Spinal cord (tissue), 10 donors: Measurements from ENCODE around the gene E4F1. TPM values are rescaled to one million over a fixed set of nuclear protein-coding genes. Genes with fewer than 3 reads are reported as not detected.

ENCODE experiments used
- DNase-seq, 6 donors: peaks; one replicate each; pipeline versions ENCODE4 v3.0.0 to v3.0.0-alpha.2; 2013 to 2015; ENCODE audit warnings: low spot score in 6 of 6, low read depth in 4 of 6
- H3K27ac ChIP-seq: one replicate; pipeline ENCODE4 v1.5.1; 2013; ENCODE audit warnings: low read depth, low read length, control low read depth
- H3K27me3 ChIP-seq: one replicate; pipeline ENCODE4 v1.6.1; 2013; ENCODE audit warnings: low read length; ENCODE audit not compliant: control insufficient read depth, insufficient read depth
- H3K36me3 ChIP-seq: one replicate; pipeline ENCODE4 v1.6.1; 2013; ENCODE audit warnings: low read length; ENCODE audit not compliant: control insufficient read depth, insufficient read depth
- H3K4me1 ChIP-seq: one replicate; pipeline ENCODE4 v1.6.1; 2013; ENCODE audit warnings: low read length; ENCODE audit not compliant: control insufficient read depth, insufficient read depth
- H3K4me3 ChIP-seq: one replicate; pipeline ENCODE4 v1.5.1; 2013; ENCODE audit warnings: low read depth, low read length, control low read depth
- H3K9me3 ChIP-seq: one replicate; pipeline ENCODE4 v1.6.1; 2013; ENCODE audit warnings: low read length; ENCODE audit not compliant: control insufficient read depth, insufficient read depth
- WGBS: methylation state at CpG from one replicate; pipeline ENCODE4 v1.1.5; 2013; ENCODE audit warnings: missing lambda C conversion rate; ENCODE audit not compliant: insufficient coverage; 5-methylcytosine and 5-hydroxymethylcytosine counted together
- polyA plus RNA-seq, 2 donors: library from polyadenylated mRNA; unstranded; fragments of 120-200 nt; gene quantifications; one replicate each; pipeline ENCODE4 v1.2.1, GENCODE V29; 2013; ENCODE audit not compliant: insufficient read length in 2 of 2
- total RNA-seq, 2 donors: library from RNA; depleted of rRNA in 1 of 2; stranded (reverse); fragments of 120-200 nt in 1 of 2; fragments of >200 nt in 1 of 2; gene quantifications; one replicate each; pipeline versions ENCODE4 v1.2.3 to v1.2.4, GENCODE V29; 2013 to 2014
- donor health status: healthy.

The E4F1 gene
- total and polyA plus RNA-seq, 4 donors = 18.0 to 31.9 (median 29.5) TPM

DNA sequence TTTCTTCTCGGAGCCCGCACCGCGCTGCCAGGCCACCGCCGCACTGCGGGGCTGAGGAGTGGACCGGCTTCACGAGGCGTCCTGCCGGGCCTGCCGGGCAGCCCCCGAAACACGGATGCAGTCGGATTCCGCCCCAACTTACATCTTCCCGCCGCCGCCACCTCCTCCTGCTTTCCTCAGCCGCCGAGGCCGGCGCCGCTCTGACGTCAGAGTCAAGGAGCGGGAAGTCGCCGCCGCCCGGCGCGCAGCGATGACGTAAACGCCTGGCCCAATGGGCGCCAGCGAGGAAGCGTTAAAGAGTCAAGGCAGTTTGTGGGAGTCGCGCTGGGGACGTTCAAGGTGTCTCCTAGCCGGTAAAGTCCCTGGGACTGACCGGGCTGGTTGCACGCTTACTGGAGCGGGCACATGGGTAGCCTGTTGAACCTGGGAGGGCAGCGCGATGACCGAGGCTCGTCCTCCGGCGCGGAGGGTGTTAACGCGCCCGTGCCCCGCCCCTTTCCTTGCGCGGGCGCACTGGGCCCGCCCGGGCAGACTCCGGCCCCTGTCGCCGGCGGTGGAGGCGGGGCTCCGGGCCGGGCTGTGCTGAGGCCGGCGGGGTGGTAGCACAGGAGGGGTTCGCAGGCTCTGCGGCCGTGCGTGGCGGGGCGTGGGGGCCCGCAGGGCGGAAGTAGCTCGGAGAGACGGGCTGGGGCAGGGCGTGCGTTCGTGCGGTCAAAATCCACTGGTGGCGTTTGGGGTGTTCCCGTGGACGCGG, 44.7 kb downstream of the E4F1 start, which contains the start of gene RNPS1:
Gene RNPS1, minus strand, starts transcription at position 214 of the 754 bp plus-strand sequence. CDS start 3,483 bp downstream, outside the sequence.
- Histone ChIP-seq H3K27me3 (no peaks in the 10 kb centered on the region), H3K27ac (peak within 1 kb of the TSS; percentile 98), H3K36me3 (peaks cover 44% of the 10 kb centered on the region), H3K9me3 (no peaks in the 10 kb centered on the region), H3K4me3 (peak within 1 kb of the TSS; percentile 82), H3K4me1 (peaks cover 49% of the 10 kb centered on the region)
- WGBS = under 1% methylated on average over 88 of the region's 88 CpGs
- peak; percentile 96 to 99 (median 98) for DNase-seq

DNA sequence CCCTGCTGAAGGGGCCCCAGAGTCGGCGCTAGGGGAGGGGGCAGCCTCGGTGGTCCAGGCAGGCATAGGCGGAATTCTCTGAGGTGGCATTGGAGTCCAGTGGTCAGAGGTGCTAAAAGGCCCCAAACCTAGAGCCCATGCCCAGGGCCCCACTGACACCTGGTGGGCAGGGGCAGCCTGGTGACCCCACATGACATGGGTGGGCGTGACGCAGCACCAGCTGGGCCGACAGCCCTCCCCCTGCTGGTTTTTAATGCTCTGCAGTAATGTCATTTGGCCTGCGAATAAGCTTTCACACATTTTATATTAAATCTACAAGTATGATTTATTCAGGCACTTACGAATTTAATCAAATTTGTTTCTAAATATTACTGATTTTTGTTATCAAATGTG, 46.7 kb downstream of the E4F1 start:
- Histone ChIP-seq H3K4me1 (peaks cover 49% of the 10 kb centered on the region), H3K36me3 (peaks cover 49% of the 10 kb centered on the region), H3K27me3 (no peaks in the 10 kb centered on the region), H3K27ac (no peak overlapping the region), H3K9me3 (no peaks in the 10 kb centered on the region), H3K4me3 (no peak overlapping the region)
- DNase-seq = no peak
- 88% methylated on average over 6 of the region's 9 CpGs for WGBS

DNA sequence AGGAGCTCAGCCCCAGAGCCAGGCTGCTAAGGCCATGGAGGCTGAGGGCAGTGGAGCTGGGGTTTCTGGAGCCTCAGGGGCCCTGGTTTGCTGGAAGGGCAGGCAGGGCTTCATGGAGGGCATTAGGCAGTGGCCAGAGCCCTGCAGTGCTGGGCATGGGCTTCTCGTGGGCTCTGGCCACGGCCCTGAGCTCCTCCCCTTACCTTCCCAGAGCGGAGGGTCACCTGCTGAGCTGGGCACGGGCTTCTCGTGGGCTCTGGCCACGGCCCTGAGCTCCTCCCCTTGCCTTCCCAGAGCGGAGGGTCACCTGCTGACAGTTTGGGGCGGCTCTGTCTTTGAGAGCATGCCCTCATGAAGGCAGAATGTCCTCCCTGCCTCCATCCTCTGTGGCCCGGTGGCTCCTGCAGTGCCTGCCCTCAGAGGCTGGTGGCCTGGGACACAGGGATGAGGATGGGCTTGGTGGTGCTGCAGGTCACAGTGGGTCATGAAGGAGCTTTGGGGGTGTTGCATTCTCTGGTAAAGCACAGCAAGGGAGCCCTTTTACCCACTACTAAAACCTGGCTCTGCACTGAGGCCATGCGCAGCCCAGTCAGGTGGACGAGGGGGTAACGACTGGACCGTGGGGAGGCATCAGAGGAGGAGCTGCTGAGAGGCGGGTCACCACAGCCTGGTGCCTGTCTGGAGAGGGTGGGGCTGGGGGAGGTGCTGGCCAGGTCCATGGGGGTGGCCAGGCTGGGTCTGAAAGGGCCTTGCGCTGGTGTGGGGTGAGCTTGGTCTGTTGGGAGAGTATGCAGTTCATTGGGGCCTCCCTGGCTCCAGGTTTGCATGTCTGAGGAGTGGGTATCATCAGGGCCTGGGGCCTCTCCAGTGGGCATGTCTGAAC, 47.4 kb downstream of the E4F1 start:
- H3K4me1 ChIP-seq = peaks cover 49% of the 10 kb centered on the region
- DNase-seq = no peak
- WGBS = 66% methylated on average over 11 of the region's 15 CpGs
- H3K36me3 ChIP-seq = peaks cover 57% of the 10 kb centered on the region
- H3K27ac ChIP-seq = no peak overlapping the region
- no peaks in the 10 kb centered on the region for H3K27me3 ChIP-seq
- H3K9me3 ChIP-seq = no peaks in the 10 kb centered on the region
- no peak overlapping the region for H3K4me3 ChIP-seq

DNA sequence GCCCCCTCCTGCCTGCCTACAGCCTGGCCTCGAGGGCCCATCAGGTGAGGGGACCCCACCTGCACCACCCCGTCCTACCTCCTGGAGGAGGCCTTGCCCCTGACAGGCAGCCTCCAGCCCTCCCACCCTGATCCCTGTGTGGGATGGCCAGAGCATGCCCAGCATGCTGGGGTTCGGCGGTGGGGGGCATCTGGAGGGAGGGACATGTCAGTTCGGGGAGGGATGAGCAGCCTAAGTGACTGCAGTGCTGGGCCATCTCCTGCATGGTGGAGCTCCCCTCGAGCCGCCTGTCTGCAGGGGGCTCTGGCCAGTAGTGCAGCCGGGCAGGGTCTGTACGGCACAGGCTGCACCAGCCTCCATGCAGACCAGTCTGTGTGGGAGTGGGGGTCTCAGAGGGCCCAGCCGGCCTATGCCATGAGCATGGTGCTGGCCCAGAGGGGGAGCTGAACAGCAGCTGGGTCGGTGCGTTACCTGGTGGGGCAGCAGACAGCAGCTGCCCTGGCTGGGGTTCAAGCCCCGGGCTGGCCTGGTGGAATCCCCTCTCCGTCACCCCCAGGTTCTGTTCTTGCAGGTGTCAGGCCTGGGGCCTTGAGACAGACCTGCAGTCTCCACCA, 48.6 kb downstream of the E4F1 start:
- peaks cover 68% of the 10 kb centered on the region for H3K36me3 ChIP-seq
- H3K4me1 ChIP-seq = peaks cover 41% of the 10 kb centered on the region
- H3K9me3 ChIP-seq = no peaks in the 10 kb centered on the region
- H3K4me3 ChIP-seq = no peak overlapping the region
- H3K27ac ChIP-seq = no peak overlapping the region
- WGBS = 90% methylated on average over 14 of the region's 14 CpGs
- H3K27me3 ChIP-seq = no peaks in the 10 kb centered on the region
- no peak for DNase-seq

DNA sequence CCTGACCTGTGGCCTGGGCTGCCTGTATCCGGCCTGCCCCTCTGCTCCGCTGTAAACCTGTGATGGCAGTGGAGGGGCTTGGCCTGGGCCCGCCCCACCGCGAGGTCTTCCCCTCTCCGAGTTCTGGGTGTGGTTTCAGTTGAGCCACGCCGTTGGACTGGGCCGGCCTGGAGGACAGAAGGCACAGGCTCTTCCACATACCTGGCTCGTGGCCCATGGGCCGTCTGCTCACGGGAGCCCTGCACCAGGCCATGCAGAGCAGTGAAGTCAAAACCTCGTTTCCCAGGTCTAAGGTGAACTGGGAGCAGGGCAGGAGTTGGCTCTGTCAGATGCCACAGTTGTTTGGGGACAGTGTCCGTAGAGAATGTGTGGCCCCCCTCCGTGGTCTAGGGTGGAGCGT, 50.1 kb downstream of the E4F1 start:
- Histone ChIP-seq H3K4me3 (no peak overlapping the region), H3K36me3 (peaks cover 83% of the 10 kb centered on the region), H3K9me3 (no peaks in the 10 kb centered on the region), H3K27ac (no peak overlapping the region), H3K27me3 (no peaks in the 10 kb centered on the region), H3K4me1 (peaks cover 38% of the 10 kb centered on the region)
- no peak for DNase-seq
- 85% methylated on average over 16 of the region's 16 CpGs for WGBS

DNA sequence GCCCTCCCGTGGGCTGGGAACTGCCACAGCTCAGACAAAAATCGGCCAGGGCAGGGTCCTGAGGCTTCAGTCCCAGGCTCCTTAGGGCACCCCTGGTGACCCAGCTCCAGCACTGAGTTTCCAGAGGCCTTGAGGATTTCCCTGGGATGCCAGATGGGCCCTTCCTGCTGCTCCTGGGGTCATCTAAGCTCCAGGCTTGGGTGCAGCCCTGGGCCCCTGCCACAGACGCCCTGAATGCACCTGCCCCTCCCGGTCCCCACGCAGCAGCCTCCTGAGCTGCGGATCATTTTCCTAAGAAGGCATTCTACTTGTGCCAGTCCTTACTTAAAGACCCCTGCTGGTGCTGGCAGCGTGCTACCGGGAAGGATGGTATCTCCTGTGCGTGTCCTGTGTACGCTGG, 50.5 kb downstream of the E4F1 start:
- Histone ChIP-seq H3K9me3 (no peaks in the 10 kb centered on the region), H3K36me3 (peaks cover 88% of the 10 kb centered on the region), H3K27me3 (no peaks in the 10 kb centered on the region), H3K4me3 (no peak overlapping the region), H3K4me1 (peaks cover 36% of the 10 kb centered on the region), H3K27ac (no peak overlapping the region)
- DNase-seq = no peak
- 91% methylated on average over 10 of the region's 10 CpGs for WGBS

DNA sequence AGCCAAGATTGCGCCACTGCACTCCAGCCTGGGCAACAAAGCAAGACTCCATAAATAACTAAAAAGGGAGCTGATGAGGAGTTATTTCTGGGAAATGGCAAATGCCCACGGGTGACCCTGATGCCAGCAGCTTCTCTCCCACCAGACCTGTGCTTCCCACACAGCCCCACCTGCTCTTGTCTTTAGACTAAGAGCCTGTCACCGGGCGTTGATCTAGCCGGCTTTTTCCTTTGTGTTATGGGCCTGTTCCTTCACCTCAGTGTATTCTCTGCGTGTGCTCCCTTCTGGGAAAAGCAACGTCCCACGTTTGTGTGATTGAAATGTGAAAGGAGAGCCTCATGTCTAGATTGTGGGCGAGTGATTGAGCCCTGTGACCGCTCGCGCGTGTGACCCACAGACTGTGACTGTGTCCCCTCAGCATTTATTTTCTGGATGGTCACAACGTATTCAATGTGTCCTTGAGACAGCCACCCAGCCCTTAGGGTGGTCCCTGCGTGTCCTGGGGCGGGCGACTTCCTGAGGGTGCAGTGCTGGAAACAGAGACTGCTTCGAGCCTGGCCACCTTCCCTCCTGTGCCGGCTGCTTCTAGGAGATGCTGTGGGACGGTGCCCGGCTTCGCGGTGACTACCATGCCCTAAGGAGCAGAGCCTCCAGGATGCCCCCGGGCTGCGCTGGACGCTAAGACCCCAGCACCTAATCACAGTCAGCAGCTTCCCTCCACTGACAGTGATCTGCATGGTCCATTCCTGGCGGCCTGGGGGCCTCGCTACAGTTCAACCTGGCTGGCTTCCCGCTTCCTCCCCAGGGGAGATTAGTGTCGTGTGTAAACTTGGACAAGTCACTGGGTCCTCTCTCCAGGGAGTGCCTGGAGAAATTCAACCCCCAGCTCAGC, 52.3 kb downstream of the E4F1 start:
- Histone ChIP-seq H3K9me3 (no peaks in the 10 kb centered on the region), H3K27me3 (no peaks in the 10 kb centered on the region), H3K36me3 (peaks cover 98% of the 10 kb centered on the region), H3K27ac (no peak overlapping the region), H3K4me3 (no peak overlapping the region), H3K4me1 (peaks cover 18% of the 10 kb centered on the region)
- WGBS = 86% methylated on average over 27 of the region's 30 CpGs
- DNase-seq = no peak

DNA sequence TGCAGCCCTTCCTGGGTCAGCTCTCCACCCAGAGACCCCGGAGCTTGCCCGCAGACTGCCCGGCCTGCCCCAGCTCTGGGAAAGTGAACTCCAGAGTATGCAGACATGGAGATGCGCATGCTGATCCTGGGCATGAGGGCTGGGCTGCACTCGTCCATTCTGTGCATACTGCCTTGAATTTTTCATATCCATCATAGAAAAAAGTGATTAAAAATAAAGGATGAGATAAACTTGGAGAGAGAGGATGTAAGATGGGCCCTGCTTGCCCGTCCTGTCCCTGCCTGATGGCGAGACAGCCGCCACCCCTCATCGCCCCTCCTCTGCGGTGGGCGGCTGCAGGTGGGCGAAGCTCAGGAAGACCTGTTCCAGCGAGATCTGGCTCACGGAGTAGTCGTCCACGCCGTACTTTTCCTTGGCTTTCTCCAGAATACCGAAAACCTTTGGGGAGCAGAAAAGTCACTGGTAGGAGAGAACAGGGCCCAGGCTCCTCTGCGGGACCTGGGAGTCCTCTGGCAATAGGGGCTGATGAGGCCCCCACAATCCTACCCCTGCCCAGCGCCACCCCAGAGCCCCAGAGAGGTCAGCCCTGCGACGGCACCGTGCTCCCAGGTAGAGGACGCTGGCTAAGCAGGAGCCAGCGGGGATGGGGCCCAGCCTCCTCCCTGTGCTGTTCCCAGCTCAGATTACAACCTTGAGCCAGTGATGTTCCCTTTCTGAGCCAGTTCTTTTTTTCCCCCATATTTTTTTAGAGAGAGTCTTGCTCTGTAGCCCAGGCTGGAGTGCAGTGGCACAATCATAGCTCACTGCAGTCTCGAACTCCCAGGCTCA, 53.2 kb downstream of the E4F1 start:
- Histone ChIP-seq H3K9me3 (no peaks in the 10 kb centered on the region), H3K27me3 (no peaks in the 10 kb centered on the region), H3K4me3 (no peak overlapping the region), H3K27ac (no peak overlapping the region), H3K4me1 (peaks cover 9% of the 10 kb centered on the region), H3K36me3 (peaks cover 98% of the 10 kb centered on the region)
- 79% methylated on average over 25 of the region's 26 CpGs for WGBS
- DNase-seq = no peak
